ENCODE measurements around the gene NAGLU.

NAGLU gene

DNA sequence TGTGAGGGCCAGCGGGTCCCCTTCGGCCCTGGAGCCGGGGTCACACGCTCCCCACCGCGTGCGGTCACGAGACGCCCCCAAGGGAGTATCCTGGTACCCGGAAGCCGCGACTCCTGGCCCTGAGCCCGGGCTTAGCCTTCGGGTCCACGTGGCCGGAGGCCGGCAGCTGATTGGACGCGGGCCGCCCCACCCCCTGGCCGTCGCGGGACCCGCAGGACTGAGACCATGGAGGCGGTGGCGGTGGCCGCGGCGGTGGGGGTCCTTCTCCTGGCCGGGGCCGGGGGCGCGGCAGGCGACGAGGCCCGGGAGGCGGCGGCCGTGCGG is at the start of gene NAGLU:
NAGLU (plus strand) TSS at position 194 of the 324 bp plus-strand sequence; CDS start at position 226, 32 bp downstream.
- Histone ChIP-seq H3K27ac (ENCODE audit: low read depth, low read length) (peak within 1 kb of the TSS; percentile 88), H3K4me3 (ENCODE audit: low read depth in 1 of 2, low read length in 2 of 2) (peak within 1 kb of the TSS; percentile 87 to 89), H3K36me3 (ENCODE audit: control insufficient read depth in 1 of 2, insufficient read depth in 2 of 2, low read length in 2 of 2) (peaks cover 0 to 17% of the 10 kb centered on the region in 2 donors), H3K27me3 (ENCODE audit: control insufficient read depth in 1 of 2, insufficient read depth in 2 of 2, low read length in 2 of 2) (no peaks in the 10 kb centered on the region), H3K4me1 (ENCODE audit: control insufficient read depth in 1 of 2, insufficient read depth in 2 of 2, low read length in 2 of 2) (peaks cover 27 to 33% of the 10 kb centered on the region in 2 donors), H3K9me3 (ENCODE audit: control insufficient read depth in 1 of 2, low read length in 2 of 2) (no peaks in the 10 kb centered on the region), H3K9ac (ENCODE audit: low read depth in 1 of 2, low read length in 2 of 2) (peak within 1 kb of the TSS; percentile 81 to 92)

DNA sequence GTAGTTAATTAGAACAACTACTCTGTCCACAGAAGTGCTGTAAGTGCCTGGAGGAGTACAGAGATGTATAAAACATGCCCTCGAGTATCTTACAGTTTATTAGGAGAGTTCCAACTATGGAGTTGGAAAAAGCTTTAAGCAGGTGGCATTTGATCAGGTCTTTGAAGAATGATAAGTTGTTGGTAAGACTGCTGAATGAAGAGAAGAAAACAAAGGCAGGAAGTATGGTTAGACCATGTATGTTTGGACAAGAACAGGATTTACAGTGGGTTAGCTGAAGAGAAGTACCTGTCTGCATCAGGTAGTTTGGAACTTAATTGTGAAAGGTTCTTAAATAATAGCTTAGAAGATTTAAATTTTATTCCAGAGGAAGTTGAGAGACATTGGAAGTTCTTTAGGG is 48.0 kb upstream of the NAGLU start:
- H3K4me1 ChIP-seq (ENCODE audit: control insufficient read depth in 1 of 2, insufficient read depth in 2 of 2, low read length in 2 of 2) = peaks cover 0 to 3% of the 10 kb centered on the region in 2 donors
- H3K36me3 ChIP-seq (ENCODE audit: control insufficient read depth in 1 of 2, insufficient read depth in 2 of 2, low read length in 2 of 2) = peaks cover 29 to 75% of the 10 kb centered on the region in 2 donors
- H3K4me3 ChIP-seq (ENCODE audit: low read depth in 1 of 2, low read length in 2 of 2) = no peak overlapping the region
- H3K27me3 ChIP-seq (ENCODE audit: control insufficient read depth in 1 of 2, insufficient read depth in 2 of 2, low read length in 2 of 2) = no peaks in the 10 kb centered on the region
- no peaks in the 10 kb centered on the region for H3K9me3 ChIP-seq (ENCODE audit: control insufficient read depth in 1 of 2, low read length in 2 of 2)
- no peak overlapping the region for H3K9ac ChIP-seq (ENCODE audit: low read depth in 1 of 2, low read length in 2 of 2)
- no peak overlapping the region for H3K27ac ChIP-seq (ENCODE audit: low read depth, low read length)

DNA sequence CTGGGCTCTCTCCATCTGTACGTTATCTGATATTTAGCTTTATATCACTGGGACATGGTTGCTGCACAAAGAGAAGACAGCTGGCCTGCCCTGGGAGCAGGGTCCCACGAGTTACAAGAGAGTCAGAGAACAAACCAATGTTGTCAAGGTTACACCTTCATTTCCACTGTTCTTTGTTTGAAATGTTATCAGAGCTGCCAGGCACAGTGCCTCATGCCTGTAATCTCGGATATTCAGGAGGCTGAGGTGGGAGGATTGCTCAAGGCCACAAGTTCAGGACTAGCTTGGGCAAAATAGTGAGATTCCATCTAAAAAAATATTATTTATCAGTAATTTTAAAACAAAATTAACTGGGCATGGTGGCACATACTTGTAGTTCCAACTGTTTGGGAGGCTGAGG is 42.7 kb upstream of the NAGLU start:
- H3K27ac ChIP-seq (ENCODE audit: low read depth, low read length) = no peak overlapping the region
- H3K9ac ChIP-seq (ENCODE audit: low read depth in 1 of 2, low read length in 2 of 2) = no peak overlapping the region
- no peaks in the 10 kb centered on the region for H3K4me1 ChIP-seq (ENCODE audit: control insufficient read depth in 1 of 2, insufficient read depth in 2 of 2, low read length in 2 of 2)
- H3K9me3 ChIP-seq (ENCODE audit: control insufficient read depth in 1 of 2, low read length in 2 of 2) = no peaks in the 10 kb centered on the region
- peaks cover 13 to 70% of the 10 kb centered on the region in 2 donors for H3K36me3 ChIP-seq (ENCODE audit: control insufficient read depth in 1 of 2, insufficient read depth in 2 of 2, low read length in 2 of 2)
- H3K27me3 ChIP-seq (ENCODE audit: control insufficient read depth in 1 of 2, insufficient read depth in 2 of 2, low read length in 2 of 2) = no peaks in the 10 kb centered on the region
- H3K4me3 ChIP-seq (ENCODE audit: low read depth in 1 of 2, low read length in 2 of 2) = no peak overlapping the region

DNA sequence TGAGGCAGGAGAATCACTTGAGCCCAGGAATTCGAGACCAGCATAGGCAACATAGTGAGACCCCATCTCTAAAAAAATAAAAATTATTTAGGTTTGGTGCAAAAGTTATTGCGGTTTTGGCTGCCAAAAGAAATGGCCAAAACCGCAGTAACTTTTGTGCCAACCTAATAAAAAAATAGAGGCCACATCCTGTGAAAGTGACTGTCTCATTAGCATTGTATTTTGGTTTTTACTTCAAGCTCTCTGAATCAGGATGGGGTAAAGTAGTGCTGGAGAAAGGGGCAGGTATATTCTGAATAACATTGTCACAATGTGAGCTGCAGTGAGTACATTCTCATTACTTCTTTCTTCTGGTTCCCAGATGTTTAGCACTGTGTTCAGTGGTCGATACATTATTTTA is 41.4 kb upstream of the NAGLU start:
- Histone ChIP-seq H3K27ac (ENCODE audit: low read depth, low read length) (no peak overlapping the region), H3K27me3 (ENCODE audit: control insufficient read depth in 1 of 2, insufficient read depth in 2 of 2, low read length in 2 of 2) (no peaks in the 10 kb centered on the region), H3K9ac (ENCODE audit: low read depth in 1 of 2, low read length in 2 of 2) (no peak overlapping the region), H3K9me3 (ENCODE audit: control insufficient read depth in 1 of 2, low read length in 2 of 2) (no peaks in the 10 kb centered on the region), H3K4me1 (ENCODE audit: control insufficient read depth in 1 of 2, insufficient read depth in 2 of 2, low read length in 2 of 2) (no peaks in the 10 kb centered on the region), H3K36me3 (ENCODE audit: control insufficient read depth in 1 of 2, insufficient read depth in 2 of 2, low read length in 2 of 2) (peaks cover 14 to 61% of the 10 kb centered on the region in 2 donors), H3K4me3 (ENCODE audit: low read depth in 1 of 2, low read length in 2 of 2) (no peak overlapping the region)

DNA sequence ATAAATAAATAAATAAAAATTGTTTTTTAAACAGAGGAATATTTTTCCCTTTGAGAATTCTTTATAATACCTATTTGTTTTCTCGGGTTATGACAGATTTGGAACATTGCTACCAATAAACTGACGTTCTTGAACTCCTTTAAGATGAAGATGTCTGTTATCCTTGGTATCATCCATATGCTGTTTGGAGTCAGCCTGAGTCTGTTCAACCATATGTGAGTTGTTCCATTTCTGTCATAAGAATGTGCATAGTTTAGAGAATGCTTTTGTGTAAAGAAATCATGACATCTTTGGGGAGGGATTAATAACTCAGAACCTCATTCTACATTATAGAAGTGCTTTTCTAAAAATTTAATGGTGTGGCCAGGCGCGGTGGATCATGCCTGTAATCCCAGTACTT is 37.2 kb upstream of the NAGLU start:
- Histone ChIP-seq H3K9me3 (ENCODE audit: control insufficient read depth in 1 of 2, low read length in 2 of 2) (no peaks in the 10 kb centered on the region), H3K4me3 (ENCODE audit: low read depth in 1 of 2, low read length in 2 of 2) (no peak overlapping the region), H3K9ac (ENCODE audit: low read depth in 1 of 2, low read length in 2 of 2) (no peak overlapping the region), H3K27me3 (ENCODE audit: control insufficient read depth in 1 of 2, insufficient read depth in 2 of 2, low read length in 2 of 2) (no peaks in the 10 kb centered on the region), H3K27ac (ENCODE audit: low read depth, low read length) (no peak overlapping the region), H3K4me1 (ENCODE audit: control insufficient read depth in 1 of 2, insufficient read depth in 2 of 2, low read length in 2 of 2) (no peaks in the 10 kb centered on the region), H3K36me3 (ENCODE audit: control insufficient read depth in 1 of 2, insufficient read depth in 2 of 2, low read length in 2 of 2) (peaks cover 30 to 72% of the 10 kb centered on the region in 2 donors)

DNA sequence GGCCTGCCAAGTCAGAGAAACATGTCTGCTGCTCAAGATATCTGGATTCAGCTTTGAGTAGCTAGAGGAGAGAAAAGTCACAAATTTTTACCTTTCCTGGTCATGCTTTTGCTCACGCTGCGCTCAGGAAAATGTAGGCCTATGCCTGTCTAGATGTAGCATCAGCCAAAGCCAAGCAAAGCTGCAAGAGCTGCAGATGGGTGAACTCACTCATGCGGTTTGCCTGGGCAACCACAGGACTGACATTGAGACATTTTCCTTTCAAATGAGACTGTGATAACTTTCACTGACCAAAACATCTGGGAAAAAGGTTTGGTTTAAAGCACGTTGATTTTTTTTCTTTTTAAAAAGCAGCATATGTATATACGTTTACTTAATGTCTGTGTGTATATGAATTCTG is 34.0 kb upstream of the NAGLU start:
- H3K27ac ChIP-seq (ENCODE audit: low read depth, low read length) = no peak overlapping the region
- H3K27me3 ChIP-seq (ENCODE audit: control insufficient read depth in 1 of 2, insufficient read depth in 2 of 2, low read length in 2 of 2) = no peaks in the 10 kb centered on the region
- no peaks in the 10 kb centered on the region for H3K9me3 ChIP-seq (ENCODE audit: control insufficient read depth in 1 of 2, low read length in 2 of 2)
- peaks cover 36 to 67% of the 10 kb centered on the region in 2 donors for H3K36me3 ChIP-seq (ENCODE audit: control insufficient read depth in 1 of 2, insufficient read depth in 2 of 2, low read length in 2 of 2)
- no peak overlapping the region for H3K9ac ChIP-seq (ENCODE audit: low read depth in 1 of 2, low read length in 2 of 2)
- H3K4me1 ChIP-seq (ENCODE audit: control insufficient read depth in 1 of 2, insufficient read depth in 2 of 2, low read length in 2 of 2) = no peaks in the 10 kb centered on the region
- no peak overlapping the region for H3K4me3 ChIP-seq (ENCODE audit: low read depth in 1 of 2, low read length in 2 of 2)

DNA sequence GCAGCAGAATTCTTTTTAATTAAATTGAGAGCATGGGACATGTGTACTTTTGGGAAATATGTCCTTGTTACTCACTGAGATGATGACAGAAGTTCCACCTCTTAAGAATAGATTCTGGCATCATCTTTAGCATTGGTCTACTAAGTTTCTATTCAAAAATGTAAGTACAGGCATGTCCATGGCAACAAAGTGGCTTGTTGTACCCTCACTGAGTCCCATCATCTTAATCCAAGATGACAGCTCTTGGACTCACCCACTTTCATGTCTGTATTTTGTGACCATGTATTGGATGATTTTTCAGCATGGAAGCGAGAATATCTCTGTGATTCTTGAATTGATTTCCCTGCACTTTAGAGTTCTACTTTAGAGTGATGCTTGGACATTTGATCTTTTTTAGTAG is 33.1 kb upstream of the NAGLU start:
- H3K9ac ChIP-seq (ENCODE audit: low read depth in 1 of 2, low read length in 2 of 2) = no peak overlapping the region
- H3K4me3 ChIP-seq (ENCODE audit: low read depth in 1 of 2, low read length in 2 of 2) = no peak overlapping the region
- H3K27ac ChIP-seq (ENCODE audit: low read depth, low read length) = no peak overlapping the region
- H3K9me3 ChIP-seq (ENCODE audit: control insufficient read depth in 1 of 2, low read length in 2 of 2) = no peaks in the 10 kb centered on the region
- H3K36me3 ChIP-seq (ENCODE audit: control insufficient read depth in 1 of 2, insufficient read depth in 2 of 2, low read length in 2 of 2) = peaks cover 42 to 71% of the 10 kb centered on the region in 2 donors
- no peaks in the 10 kb centered on the region for H3K27me3 ChIP-seq (ENCODE audit: control insufficient read depth in 1 of 2, insufficient read depth in 2 of 2, low read length in 2 of 2)
- no peaks in the 10 kb centered on the region for H3K4me1 ChIP-seq (ENCODE audit: control insufficient read depth in 1 of 2, insufficient read depth in 2 of 2, low read length in 2 of 2)

DNA sequence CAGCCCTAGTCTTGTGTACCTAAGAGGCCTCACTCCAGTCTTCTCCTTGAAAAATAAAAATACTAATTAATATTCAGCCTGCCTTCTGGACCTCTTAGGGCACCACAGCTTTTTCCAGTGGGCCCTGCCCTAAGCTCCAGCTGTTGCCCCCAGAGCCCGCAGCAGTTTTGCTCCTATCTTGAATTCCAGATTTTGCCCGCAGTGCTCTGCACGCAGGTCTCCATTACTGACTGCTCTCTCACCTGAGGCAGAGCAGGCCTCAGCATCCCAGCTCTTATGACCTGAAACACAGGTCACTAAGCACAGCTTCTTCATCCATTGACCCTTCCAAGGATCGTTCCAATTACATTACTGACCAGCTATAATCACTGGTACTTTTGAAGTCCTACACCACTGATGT is 28.4 kb upstream of the NAGLU start:
- H3K27me3 ChIP-seq (ENCODE audit: control insufficient read depth in 1 of 2, insufficient read depth in 2 of 2, low read length in 2 of 2) = no peaks in the 10 kb centered on the region
- no peak overlapping the region for H3K27ac ChIP-seq (ENCODE audit: low read depth, low read length)
- H3K4me3 ChIP-seq (ENCODE audit: low read depth in 1 of 2, low read length in 2 of 2) = no peak overlapping the region
- H3K36me3 ChIP-seq (ENCODE audit: control insufficient read depth in 1 of 2, insufficient read depth in 2 of 2, low read length in 2 of 2) = peaks cover 44 to 71% of the 10 kb centered on the region in 2 donors
- no peak overlapping the region for H3K9ac ChIP-seq (ENCODE audit: low read depth in 1 of 2, low read length in 2 of 2)
- H3K9me3 ChIP-seq (ENCODE audit: control insufficient read depth in 1 of 2, low read length in 2 of 2) = no peaks in the 10 kb centered on the region
- peaks cover 0 to 5% of the 10 kb centered on the region in 2 donors for H3K4me1 ChIP-seq (ENCODE audit: control insufficient read depth in 1 of 2, insufficient read depth in 2 of 2, low read length in 2 of 2)

DNA sequence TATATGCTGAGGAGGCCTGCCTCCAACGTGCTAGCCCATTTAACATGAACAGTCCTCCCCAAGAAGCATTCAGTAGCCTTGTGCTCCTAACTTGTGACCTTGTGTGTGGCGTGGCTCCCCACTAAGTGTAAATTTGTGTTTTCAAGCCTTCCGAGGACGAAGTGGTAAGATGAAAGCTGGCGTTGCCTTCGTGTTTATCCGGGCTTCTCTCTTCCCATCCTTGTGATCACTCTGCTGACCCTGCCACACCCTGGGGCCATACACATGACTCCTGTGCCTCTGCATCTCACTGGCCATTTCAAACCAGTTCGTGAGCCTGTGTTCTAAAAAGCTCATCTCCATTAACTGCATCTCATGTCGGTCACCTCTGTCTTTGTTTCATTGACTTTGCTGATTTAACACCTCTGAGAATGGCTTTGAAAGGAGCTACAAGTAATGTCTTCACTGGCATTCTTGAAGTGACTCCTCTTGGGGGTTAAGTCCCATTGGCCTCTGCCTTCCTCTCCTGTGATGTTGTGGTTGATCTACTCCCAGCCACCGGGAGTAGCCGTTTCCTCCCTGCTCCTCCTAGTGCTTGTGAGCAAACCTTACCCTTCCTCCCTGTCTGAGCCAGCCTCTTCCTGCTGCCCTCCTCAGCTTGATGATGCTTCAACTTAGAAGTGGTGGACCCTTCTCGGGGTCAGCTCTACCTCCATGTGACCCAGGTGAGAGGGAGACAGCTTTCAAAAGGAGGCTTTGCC is 27.4 kb upstream of the NAGLU start:
- Histone ChIP-seq H3K36me3 (ENCODE audit: control insufficient read depth in 1 of 2, insufficient read depth in 2 of 2, low read length in 2 of 2) (peaks cover 44 to 64% of the 10 kb centered on the region in 2 donors), H3K27ac (ENCODE audit: low read depth, low read length) (no peak overlapping the region), H3K4me1 (ENCODE audit: control insufficient read depth in 1 of 2, insufficient read depth in 2 of 2, low read length in 2 of 2) (peaks cover 4 to 6% of the 10 kb centered on the region in 2 donors), H3K9me3 (ENCODE audit: control insufficient read depth in 1 of 2, low read length in 2 of 2) (no peaks in the 10 kb centered on the region), H3K27me3 (ENCODE audit: control insufficient read depth in 1 of 2, insufficient read depth in 2 of 2, low read length in 2 of 2) (no peaks in the 10 kb centered on the region), H3K9ac (ENCODE audit: low read depth in 1 of 2, low read length in 2 of 2) (no peak overlapping the region), H3K4me3 (ENCODE audit: low read depth in 1 of 2, low read length in 2 of 2) (no peak overlapping the region)

DNA sequence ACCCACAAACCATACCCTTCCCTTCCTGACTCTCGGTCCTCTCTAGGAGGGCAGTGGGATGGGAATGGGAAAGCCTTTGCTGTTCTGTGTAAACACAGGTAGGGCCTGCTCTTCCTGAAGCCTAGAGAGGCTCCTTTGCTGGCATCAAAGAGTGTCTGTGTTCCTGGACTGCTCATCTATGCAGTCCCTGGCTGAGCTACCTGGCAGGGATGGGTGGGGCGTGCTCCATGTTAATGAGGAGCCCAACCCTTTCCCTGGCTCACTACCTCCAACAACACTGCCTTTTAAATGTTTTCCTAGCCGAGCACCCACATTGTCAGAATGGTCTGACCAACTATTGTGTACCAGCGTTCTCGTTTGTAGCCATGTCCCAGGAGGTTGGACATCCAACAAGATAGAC is 26.6 kb upstream of the NAGLU start:
- no peak overlapping the region for H3K27ac ChIP-seq (ENCODE audit: low read depth, low read length)
- no peaks in the 10 kb centered on the region for H3K9me3 ChIP-seq (ENCODE audit: control insufficient read depth in 1 of 2, low read length in 2 of 2)
- H3K36me3 ChIP-seq (ENCODE audit: control insufficient read depth in 1 of 2, insufficient read depth in 2 of 2, low read length in 2 of 2) = peaks cover 44 to 64% of the 10 kb centered on the region in 2 donors
- H3K27me3 ChIP-seq (ENCODE audit: control insufficient read depth in 1 of 2, insufficient read depth in 2 of 2, low read length in 2 of 2) = no peaks in the 10 kb centered on the region
- peaks cover 5 to 6% of the 10 kb centered on the region in 2 donors for H3K4me1 ChIP-seq (ENCODE audit: control insufficient read depth in 1 of 2, insufficient read depth in 2 of 2, low read length in 2 of 2)
- no peak overlapping the region for H3K4me3 ChIP-seq (ENCODE audit: low read depth in 1 of 2, low read length in 2 of 2)
- H3K9ac ChIP-seq (ENCODE audit: low read depth in 1 of 2, low read length in 2 of 2) = no peak overlapping the region

Data from duodenal mucosa (tissue), 2 donors.